Measurements from ENCODE around the gene ROR2.
"Not testable (repeated sequence)": the region's sequence is repeated elsewhere in the genome, so short reads cannot be mapped to it uniquely, and the experiment has no call there.

ROR2 gene

GRCh38 chr9:91647371-91647770, 302.7 kb downstream of the ROR2 start:
- no peak overlapping the region for H3K4me3 ChIP-seq (ENCODE audit: control insufficient read depth, low read depth, low read length)
- no peak for TF ChIP-seq CTCF (conservative IDR thresholded peaks at IDR 0.05; ENCODE audit: control insufficient read depth, insufficient read depth, low read depth, low read length)
- no peak for DNase-seq (ENCODE audit: low read depth)

GRCh38 chr9:91646702-91647101, 303.3 kb downstream of the ROR2 start:
- no peak for DNase-seq (ENCODE audit: low read depth)
- TF ChIP-seq CTCF (conservative IDR thresholded peaks at IDR 0.05; ENCODE audit: control insufficient read depth, insufficient read depth, low read depth, low read length): no peak
- no peak overlapping the region for H3K4me3 ChIP-seq (ENCODE audit: control insufficient read depth, low read depth, low read length)

GRCh38 chr9:91644433-91644832, 305.6 kb downstream of the ROR2 start:
- no peak overlapping the region for H3K4me3 ChIP-seq (ENCODE audit: control insufficient read depth, low read depth, low read length)
- DNase-seq (ENCODE audit: low read depth): no peak
- no peak for TF ChIP-seq CTCF (conservative IDR thresholded peaks at IDR 0.05; ENCODE audit: control insufficient read depth, insufficient read depth, low read depth, low read length)

GRCh38 chr9:91643481-91644077, 306.4 kb downstream of the ROR2 start:
- H3K4me3 ChIP-seq (ENCODE audit: control insufficient read depth, low read depth, low read length): no peak overlapping the region
- no peak for TF ChIP-seq CTCF (conservative IDR thresholded peaks at IDR 0.05; ENCODE audit: control insufficient read depth, insufficient read depth, low read depth, low read length)
- no peak for DNase-seq (ENCODE audit: low read depth)

GRCh38 chr9:91642771-91643170, 307.3 kb downstream of the ROR2 start:
- no peak for TF ChIP-seq CTCF (conservative IDR thresholded peaks at IDR 0.05; ENCODE audit: control insufficient read depth, insufficient read depth, low read depth, low read length)
- no peak overlapping the region for H3K4me3 ChIP-seq (ENCODE audit: control insufficient read depth, low read depth, low read length)
- no peak for DNase-seq (ENCODE audit: low read depth)

- TF ChIP-seq CTCF (conservative IDR thresholded peaks at IDR 0.05; ENCODE audit: control insufficient read depth, insufficient read depth, low read depth, low read length): no peak
- no peak for DNase-seq (ENCODE audit: low read depth)
- H3K4me3 ChIP-seq (ENCODE audit: control insufficient read depth, low read depth, low read length): no peak overlapping the region
Measured at GRCh38 chr9:91640428-91640827, 309.6 kb downstream of the ROR2 start.

GRCh38 chr9:91639054-91639453, 311.0 kb downstream of the ROR2 start:
- H3K4me3 ChIP-seq (ENCODE audit: control insufficient read depth, low read depth, low read length): no peak overlapping the region
- TF ChIP-seq CTCF (conservative IDR thresholded peaks at IDR 0.05; ENCODE audit: control insufficient read depth, insufficient read depth, low read depth, low read length): no peak
- DNase-seq (ENCODE audit: low read depth): no peak

GRCh38 chr9:91634832-91635231, 315.2 kb downstream of the ROR2 start:
- DNase-seq (ENCODE audit: low read depth); H3K4me3 ChIP-seq (ENCODE audit: control insufficient read depth, low read depth, low read length): not testable (repeated sequence)
